ENCODE results near the gene OS9. TPM values are rescaled to one million over a fixed set of nuclear protein-coding genes. Genes with fewer than 3 reads are reported as not detected.

Gene OS9
- total and polyA plus RNA-seq, 7 donors: 69.1 to 243 (median 140) TPM

- whole genome bisulfite sequencing, 2 donors: 95 to 96% methylated on average over 11 of the region's 11 CpGs
- Histone ChIP-seq H3K27ac (no peak overlapping the region), H3K4me3 (no peak overlapping the region), H3K9me3 (no peaks in the 10 kb centered on the region), H3K36me3 (peaks cover 0 to 17% (median 0%) of the 10 kb centered on the region in 4 donors), H3K27me3 (peaks cover 16 to 23% (median 22%) of the 10 kb centered on the region in 3 donors), H3K4me1 (peaks cover 0 to 47% (median 41%) of the 10 kb centered on the region in 4 donors)
- TF ChIP-seq CTCF (IDR thresholded peaks at IDR 0.05) (no peak), EP300 (IDR thresholded peaks at IDR 0.05) (no peak), POLR2A (IDR thresholded peaks at IDR 0.05) (no peak), POLR2AphosphoS5 (IDR thresholded peaks at IDR 0.05) (no peak)
- no peak for DNase-seq
- intact Hi-C loops (cut with DNase I): no loop called here
Measured at GRCh38 chr12:57769594-57769993, 75.7 kb downstream of the OS9 start.

DNA sequence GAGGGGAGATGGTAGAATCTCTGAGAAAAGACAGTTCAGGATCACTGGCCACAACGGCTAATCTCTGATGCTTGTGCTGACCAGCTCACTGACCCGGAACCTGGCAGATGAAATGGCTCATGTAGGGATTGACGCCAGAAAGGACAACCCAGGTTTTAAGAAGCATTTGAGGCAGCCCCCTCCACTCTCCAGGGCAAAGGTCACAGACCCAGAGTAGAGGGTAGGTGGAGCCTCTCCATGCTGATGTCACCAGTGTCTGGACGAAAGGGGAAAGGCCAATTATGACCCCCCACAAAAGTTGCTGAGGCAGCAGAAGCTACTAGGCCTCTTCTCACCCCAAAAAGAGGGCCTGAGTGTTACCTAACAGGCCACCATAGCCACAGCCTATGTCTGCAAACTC lies 76.8 kb downstream of the OS9 start:
- WGBS, 2 donors: 86 to 90% methylated on average over 4 of the region's 4 CpGs
- intact Hi-C loops (cut with DNase I): no loop called here
- TF ChIP-seq POLR2AphosphoS5 (IDR thresholded peaks at IDR 0.05): no peak
- no peak for TF ChIP-seq CTCF (IDR thresholded peaks at IDR 0.05)
- TF ChIP-seq POLR2A (IDR thresholded peaks at IDR 0.05): no peak
- no peak for TF ChIP-seq EP300 (IDR thresholded peaks at IDR 0.05)
- no peak overlapping the region for H3K4me3 ChIP-seq
- H3K4me1 ChIP-seq: peaks cover 0 to 35% (median 30%) of the 10 kb centered on the region in 4 donors
- peak overlapping the region; percentile 91 to 96 (median 93) for H3K27ac ChIP-seq
- H3K9me3 ChIP-seq: no peaks in the 10 kb centered on the region
- H3K36me3 ChIP-seq: peaks cover 0 to 24% (median 0%) of the 10 kb centered on the region in 4 donors
- peaks cover 4 to 11% (median 10%) of the 10 kb centered on the region in 3 donors for H3K27me3 ChIP-seq
- DNase-seq: no peak

Other genes with a start within 250 kb of the OS9 start
- gene INHBE, start 238.8 kb upstream of the OS9 start, total RNA-seq: under 1 TPM in 1 of 4 donors, not detected in 3; 0.36 TPM
- under 1 TPM in 1 of 3 donors, not detected in 2; 0.09 TPM for gene INHBE, start 238.8 kb upstream of the OS9 start, polyA plus RNA-seq
- 1 to 10 TPM in 2 of 4 donors, under 1 TPM in 1, not detected in 1; 0.71 to 3.9 (median 1.8) TPM for gene GLI1, start 234.3 kb upstream of the OS9 start, total RNA-seq
- gene GLI1, start 234.3 kb upstream of the OS9 start, polyA plus RNA-seq: 1 to 10 TPM in 1 of 3 donors, under 1 TPM in 1, not detected in 1; 0.60 to 1.5 TPM
- gene ARHGAP9, start 214.3 kb upstream of the OS9 start, total RNA-seq: 10 to 100 TPM in 1 of 4 donors, 1 to 10 TPM in 3; 4.3 to 16.3 (median 6.8) TPM
- 10 to 100 TPM in 1 of 3 donors, 1 to 10 TPM in 2; 4.9 to 54.7 (median 6.6) TPM for gene ARHGAP9, start 214.3 kb upstream of the OS9 start, polyA plus RNA-seq
- gene MARS1, start 206.1 kb upstream of the OS9 start, total RNA-seq: 10 to 100 TPM; 46.6 to 56.3 (median 53.2) TPM
- gene MARS1, start 206.1 kb upstream of the OS9 start, polyA plus RNA-seq: 10 to 100 TPM; 22.9 to 86.2 (median 25.8) TPM
- 10 to 100 TPM; 30.7 to 48.5 (median 40.7) TPM for gene DDIT3, start 173.6 kb upstream of the OS9 start, total RNA-seq
- gene DDIT3, start 173.6 kb upstream of the OS9 start, polyA plus RNA-seq: 10 to 100 TPM; 42.3 to 52.9 (median 46.7) TPM
- gene MBD6, start 171.3 kb upstream of the OS9 start, total RNA-seq: 10 to 100 TPM; 13.5 to 23.5 (median 16.0) TPM
- gene MBD6, start 171.3 kb upstream of the OS9 start, polyA plus RNA-seq: 10 to 100 TPM; 16.2 to 52.8 (median 17.1) TPM
- gene DCTN2, start 146.9 kb upstream of the OS9 start, total RNA-seq: 100 to 1,000 TPM; 118 to 194 (median 141) TPM
- 100 to 1,000 TPM; 141 to 204 (median 172) TPM for gene DCTN2, start 146.9 kb upstream of the OS9 start, polyA plus RNA-seq
- gene KIF5A, start 144.1 kb upstream of the OS9 start, total RNA-seq: 1 to 10 TPM; 3.6 to 8.9 (median 6.9) TPM
- 1 to 10 TPM in 1 of 3 donors, under 1 TPM in 2; under 0.01 to 3.5 (median 0.46) TPM for gene KIF5A, start 144.1 kb upstream of the OS9 start, polyA plus RNA-seq
- gene PIP4K2C, start 102.9 kb upstream of the OS9 start, total RNA-seq: 10 to 100 TPM; 13.3 to 22.8 (median 18.4) TPM
- 10 to 100 TPM; 21.0 to 30.5 (median 28.6) TPM for gene PIP4K2C, start 102.9 kb upstream of the OS9 start, polyA plus RNA-seq
- gene DTX3, start 89.3 kb upstream of the OS9 start, total RNA-seq: 10 to 100 TPM; 42.9 to 68.4 (median 50.7) TPM
- gene DTX3, start 89.3 kb upstream of the OS9 start, polyA plus RNA-seq: 10 to 100 TPM in 1 of 3 donors, 1 to 10 TPM in 2; 1.2 to 12.5 (median 8.4) TPM
- 100 to 1,000 TPM in 3 of 4 donors, 10 to 100 TPM in 1; 99.4 to 140 (median 113) TPM for gene ARHGEF25, start 82.7 kb upstream of the OS9 start, total RNA-seq
- 10 to 100 TPM in 2 of 3 donors, 1 to 10 TPM in 1; 5.8 to 22.8 (median 18.2) TPM for gene ARHGEF25, start 82.7 kb upstream of the OS9 start, polyA plus RNA-seq
- 1 to 10 TPM in 3 of 4 donors, under 1 TPM in 1; 0.99 to 4.4 (median 3.3) TPM for gene B4GALNT1, start 60.9 kb upstream of the OS9 start, total RNA-seq
- 1 to 10 TPM in 1 of 3 donors, not detected in 2; 2.7 TPM for gene B4GALNT1, start 60.9 kb upstream of the OS9 start, polyA plus RNA-seq
- gene AGAP2, start 44.6 kb downstream of the OS9 start, total RNA-seq: 1 to 10 TPM in 3 of 4 donors, under 1 TPM in 1; 0.82 to 3.0 (median 1.8) TPM
- gene AGAP2, start 44.6 kb downstream of the OS9 start, polyA plus RNA-seq: 1 to 10 TPM in 1 of 3 donors, under 1 TPM in 2; under 0.01 to 6.4 (median 0.46) TPM
- gene TSPAN31, start 50.9 kb downstream of the OS9 start, total RNA-seq: 10 to 100 TPM; 43.2 to 85.8 (median 69.3) TPM
- 10 to 100 TPM; 12.0 to 33.8 (median 15.7) TPM for gene TSPAN31, start 50.9 kb downstream of the OS9 start, polyA plus RNA-seq
- 100 to 1,000 TPM in 1 of 4 donors, 10 to 100 TPM in 3; 54.6 to 108 (median 82.5) TPM for gene CDK4, start 58.2 kb downstream of the OS9 start, total RNA-seq
- gene CDK4, start 58.2 kb downstream of the OS9 start, polyA plus RNA-seq: 10 to 100 TPM; 34.9 to 89.1 (median 43.2) TPM
- 10 to 100 TPM in 2 of 4 donors, 1 to 10 TPM in 2; 6.1 to 12.5 (median 9.4) TPM for gene MARCHF9, start 61.0 kb downstream of the OS9 start, total RNA-seq
- 10 to 100 TPM in 1 of 3 donors, 1 to 10 TPM in 2; 5.5 to 14.9 (median 7.8) TPM for gene MARCHF9, start 61.0 kb downstream of the OS9 start, polyA plus RNA-seq
- under 1 TPM in 1 of 4 donors, not detected in 3; 0.28 TPM for gene CYP27B1, start 72.9 kb downstream of the OS9 start, total RNA-seq
- gene CYP27B1, start 72.9 kb downstream of the OS9 start, polyA plus RNA-seq: 1 to 10 TPM in 2 of 3 donors, not detected in 1; 1.2 to 2.0 TPM
- gene METTL1, start 78.0 kb downstream of the OS9 start, total RNA-seq: 10 to 100 TPM in 1 of 4 donors, 1 to 10 TPM in 3; 3.8 to 12.2 (median 7.4) TPM
- gene METTL1, start 78.0 kb downstream of the OS9 start, polyA plus RNA-seq: 10 to 100 TPM in 2 of 3 donors, 1 to 10 TPM in 1; 7.6 to 16.7 (median 10.2) TPM
- 10 to 100 TPM in 2 of 4 donors, 1 to 10 TPM in 2; 9.0 to 11.9 (median 10.6) TPM for gene EEF1AKMT3, start 78.5 kb downstream of the OS9 start, total RNA-seq
- gene EEF1AKMT3, start 78.5 kb downstream of the OS9 start, polyA plus RNA-seq: 1 to 10 TPM; 1.6 to 8.4 (median 2.5) TPM
- gene TSFM, start 88.7 kb downstream of the OS9 start, total RNA-seq: 10 to 100 TPM in 3 of 4 donors, 1 to 10 TPM in 1; 8.0 to 29.6 (median 25.3) TPM
- 10 to 100 TPM; 36.0 to 49.3 (median 47.9) TPM for gene TSFM, start 88.7 kb downstream of the OS9 start, polyA plus RNA-seq
- 10 to 100 TPM in 1 of 4 donors, 1 to 10 TPM in 3; 2.1 to 12.2 (median 5.1) TPM for gene AVIL, start 124.6 kb downstream of the OS9 start, total RNA-seq
- 10 to 100 TPM in 1 of 3 donors, 1 to 10 TPM in 2; 6.2 to 11.4 (median 8.3) TPM for gene AVIL, start 124.6 kb downstream of the OS9 start, polyA plus RNA-seq
- 100 to 1,000 TPM; 121 to 183 (median 135) TPM for gene CTDSP2, start 152.6 kb downstream of the OS9 start, total RNA-seq
- gene CTDSP2, start 152.6 kb downstream of the OS9 start, polyA plus RNA-seq: 100 to 1,000 TPM in 2 of 3 donors, 10 to 100 TPM in 1; 85.3 to 122 (median 105) TPM
- 10 to 100 TPM in 3 of 4 donors, 1 to 10 TPM in 1; 5.3 to 39.0 (median 13.2) TPM for gene ATP23, start 247.4 kb downstream of the OS9 start, total RNA-seq
- 10 to 100 TPM; 14.8 to 43.5 (median 25.8) TPM for gene ATP23, start 247.4 kb downstream of the OS9 start, polyA plus RNA-seq

Measured in sigmoid colon (tissue), 7 donors.